ENCODE results near the gene WDR35.

- TF ChIP-seq, protein P1, sequence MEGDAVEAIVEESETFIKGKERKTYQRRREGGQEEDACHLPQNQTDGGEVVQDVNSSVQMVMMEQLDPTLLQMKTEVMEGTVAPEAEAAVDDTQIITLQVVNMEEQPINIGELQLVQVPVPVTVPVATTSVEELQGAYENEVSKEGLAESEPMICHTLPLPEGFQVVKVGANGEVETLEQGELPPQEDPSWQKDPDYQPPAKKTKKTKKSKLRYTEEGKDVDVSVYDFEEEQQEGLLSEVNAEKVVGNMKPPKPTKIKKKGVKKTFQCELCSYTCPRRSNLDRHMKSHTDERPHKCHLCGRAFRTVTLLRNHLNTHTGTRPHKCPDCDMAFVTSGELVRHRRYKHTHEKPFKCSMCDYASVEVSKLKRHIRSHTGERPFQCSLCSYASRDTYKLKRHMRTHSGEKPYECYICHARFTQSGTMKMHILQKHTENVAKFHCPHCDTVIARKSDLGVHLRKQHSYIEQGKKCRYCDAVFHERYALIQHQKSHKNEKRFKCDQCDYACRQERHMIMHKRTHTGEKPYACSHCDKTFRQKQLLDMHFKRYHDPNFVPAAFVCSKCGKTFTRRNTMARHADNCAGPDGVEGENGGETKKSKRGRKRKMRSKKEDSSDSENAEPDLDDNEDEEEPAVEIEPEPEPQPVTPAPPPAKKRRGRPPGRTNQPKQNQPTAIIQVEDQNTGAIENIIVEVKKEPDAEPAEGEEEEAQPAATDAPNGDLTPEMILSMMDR (conservative IDR thresholded peaks at IDR 0.05; ENCODE audit: low read depth, low read length) = no peak
- TF ChIP-seq MXI1 (IDR thresholded peaks at IDR 0.05; ENCODE audit: borderline replicate concordance, low read depth, low read length) = no peak
- TF ChIP-seq POLR2A (IDR thresholded peaks at IDR 0.05; ENCODE audit: low read depth, low read length) = no peak
- TF ChIP-seq FOS (IDR thresholded peaks at IDR 0.05; ENCODE audit: low read depth, low read length) = no peak
- no peak for TF ChIP-seq CEBPB (IDR thresholded peaks at IDR 0.05; ENCODE audit: low read depth, low read length)
- TF ChIP-seq RAD21 (IDR thresholded peaks at IDR 0.05; ENCODE audit: low read length) = no peak
- TF ChIP-seq, protein P2, sequence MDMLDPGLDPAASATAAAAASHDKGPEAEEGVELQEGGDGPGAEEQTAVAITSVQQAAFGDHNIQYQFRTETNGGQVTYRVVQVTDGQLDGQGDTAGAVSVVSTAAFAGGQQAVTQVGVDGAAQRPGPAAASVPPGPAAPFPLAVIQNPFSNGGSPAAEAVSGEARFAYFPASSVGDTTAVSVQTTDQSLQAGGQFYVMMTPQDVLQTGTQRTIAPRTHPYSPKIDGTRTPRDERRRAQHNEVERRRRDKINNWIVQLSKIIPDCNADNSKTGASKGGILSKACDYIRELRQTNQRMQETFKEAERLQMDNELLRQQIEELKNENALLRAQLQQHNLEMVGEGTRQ (IDR thresholded peaks at IDR 0.05; ENCODE audit: low read depth, low read length) = no peak
Observed at GRCh38 chr2:19874726-19875125, 115.2 kb downstream of the WDR35 start.
